Endodermal cell (in vitro differentiated cells): Measurements from ENCODE around the gene MYO1B. TPM values are rescaled to one million over a fixed set of nuclear protein-coding genes. Genes with fewer than 3 reads are reported as not detected.

Experiments
- DNase-seq: peaks from one replicate; pipeline ENCODE4 v3.0.0-alpha.2; 2017
- H3K27ac ChIP-seq: 2 replicates; pipeline ENCODE4 v1.5.1; 2013; ENCODE audit warnings: mild to moderate bottlenecking, low read depth, low read length, moderate library complexity
- H3K27me3 ChIP-seq: 2 replicates; pipeline ENCODE4 v1.6.1; 2013; ENCODE audit warnings: mild to moderate bottlenecking, low read length, moderate library complexity; ENCODE audit not compliant: insufficient read depth, control insufficient read depth, poor library complexity, severe bottlenecking
- H3K36me3 ChIP-seq: 2 replicates; pipeline ENCODE4 v1.7.0; 2013; ENCODE audit warnings: mild to moderate bottlenecking, low read length, moderate library complexity; ENCODE audit not compliant: control insufficient read depth, insufficient read depth
- H3K4me1 ChIP-seq: one replicate; pipeline ENCODE4 v1.7.0; 2013; ENCODE audit warnings: low read length; ENCODE audit not compliant: control insufficient read depth, insufficient read depth
- H3K4me3 ChIP-seq: 2 replicates; pipeline ENCODE4 v1.5.1; 2013; ENCODE audit warnings: mild to moderate bottlenecking, low read length, moderate library complexity
- H3K9ac ChIP-seq: 2 replicates; pipeline ENCODE4 v1.6.1; 2013; ENCODE audit warnings: mild to moderate bottlenecking, low read length, moderate library complexity; ENCODE audit not compliant: poor library complexity, severe bottlenecking; ENCODE audit errors: extremely low read depth
- H3K9me3 ChIP-seq: 2 replicates; pipeline ENCODE4 v1.6.1; 2013; ENCODE audit warnings: mild to moderate bottlenecking, low read length, moderate library complexity; ENCODE audit not compliant: control insufficient read depth
- H3K27ac Mint-ChIP-seq: 2 replicates; pipeline ENCODE4 v1.8.0; 2020; ENCODE audit warnings: mixed read lengths
- H3K27me3 Mint-ChIP-seq: 2 replicates; pipeline ENCODE4 v1.8.0; 2021; ENCODE audit warnings: mild to moderate bottlenecking, mixed read lengths; ENCODE audit not compliant: insufficient read depth
- H3K36me3 Mint-ChIP-seq: 2 replicates; pipeline ENCODE4 v1.8.0; 2020; ENCODE audit warnings: low read depth, mixed read lengths
- H3K4me1 Mint-ChIP-seq: 2 replicates; pipeline ENCODE4 v1.8.0; 2020; ENCODE audit warnings: mixed read lengths
- H3K4me3 Mint-ChIP-seq: 2 replicates; pipeline ENCODE4 v1.8.0; 2020; ENCODE audit warnings: mild to moderate bottlenecking, moderate library complexity, mixed read lengths
- H3K9me3 Mint-ChIP-seq: 2 replicates; pipeline ENCODE4 v1.8.0; 2020; ENCODE audit warnings: mild to moderate bottlenecking, mixed read lengths
- WGBS, 2 experiments: methylation state at CpG; one replicate each; pipeline versions ENCODE4 v1.1.5 to v1.1.7; 2013; ENCODE audit warnings: missing lambda C conversion rate in 2 of 2, mixed read lengths in 1 of 2; ENCODE audit not compliant: insufficient coverage in 1 of 2, insufficient read length in 1 of 2; 5-methylcytosine and 5-hydroxymethylcytosine counted together
- total RNA-seq, 2 donors: library from RNA; stranded (reverse); fragmentation: NEBNext Ultra II Directional in 1 of 2; extraction: Animal tissue kit (Norgen Biotek cat#: 25700) in 1 of 2; gene quantifications; 2 replicates in 1 of 2; 3 replicates in 1 of 2; pipeline ENCODE4 v1.2.1, GENCODE V29; 2021
- TF ChIP-seq, protein P1 (sequence below): fragments of 200-600 bp; sonication (generic); conservative IDR thresholded peaks from 2 replicates; pipeline ENCODE4 v1.5.0; 2021; ENCODE audit warnings: antibody characterized with exemption, mild to moderate bottlenecking

MYO1B gene
- total RNA-seq, 2 donors from 2014 or later = 145 to 154 TPM

GRCh38 chr2:191347881-191348280 lies 102.7 kb downstream of the MYO1B start:
- Mint-ChIP-seq H3K4me1 (peaks cover 20% of the 10 kb centered on the region), H3K4me3 (no peak overlapping the region), H3K27ac (no peak overlapping the region), H3K9me3 (no peaks in the 10 kb centered on the region), H3K36me3 (peaks cover 75% of the 10 kb centered on the region), H3K27me3 (no peaks in the 10 kb centered on the region)
- peaks cover 92% of the 10 kb centered on the region for H3K36me3 ChIP-seq
- peaks cover 9% of the 10 kb centered on the region for H3K4me1 ChIP-seq
- no peak overlapping the region for H3K4me3 ChIP-seq
- no peak overlapping the region for H3K27ac ChIP-seq
- WGBS, 2 experiments = 95 to 96% methylated on average over 4 of the region's 4 CpGs
- TF ChIP-seq, protein P1, sequence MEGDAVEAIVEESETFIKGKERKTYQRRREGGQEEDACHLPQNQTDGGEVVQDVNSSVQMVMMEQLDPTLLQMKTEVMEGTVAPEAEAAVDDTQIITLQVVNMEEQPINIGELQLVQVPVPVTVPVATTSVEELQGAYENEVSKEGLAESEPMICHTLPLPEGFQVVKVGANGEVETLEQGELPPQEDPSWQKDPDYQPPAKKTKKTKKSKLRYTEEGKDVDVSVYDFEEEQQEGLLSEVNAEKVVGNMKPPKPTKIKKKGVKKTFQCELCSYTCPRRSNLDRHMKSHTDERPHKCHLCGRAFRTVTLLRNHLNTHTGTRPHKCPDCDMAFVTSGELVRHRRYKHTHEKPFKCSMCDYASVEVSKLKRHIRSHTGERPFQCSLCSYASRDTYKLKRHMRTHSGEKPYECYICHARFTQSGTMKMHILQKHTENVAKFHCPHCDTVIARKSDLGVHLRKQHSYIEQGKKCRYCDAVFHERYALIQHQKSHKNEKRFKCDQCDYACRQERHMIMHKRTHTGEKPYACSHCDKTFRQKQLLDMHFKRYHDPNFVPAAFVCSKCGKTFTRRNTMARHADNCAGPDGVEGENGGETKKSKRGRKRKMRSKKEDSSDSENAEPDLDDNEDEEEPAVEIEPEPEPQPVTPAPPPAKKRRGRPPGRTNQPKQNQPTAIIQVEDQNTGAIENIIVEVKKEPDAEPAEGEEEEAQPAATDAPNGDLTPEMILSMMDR = no peak
- H3K9ac ChIP-seq = no peak overlapping the region
- peaks cover 5% of the 10 kb centered on the region for H3K9me3 ChIP-seq
- DNase-seq = no peak
- no peaks in the 10 kb centered on the region for H3K27me3 ChIP-seq

GRCh38 chr2:191349990-191350389 lies 104.8 kb downstream of the MYO1B start:
- DNase-seq = no peak
- H3K4me1 ChIP-seq = peaks cover 3% of the 10 kb centered on the region
- Mint-ChIP-seq H3K4me3 (no peak overlapping the region), H3K4me1 (peaks cover 7% of the 10 kb centered on the region), H3K9me3 (peaks cover 6% of the 10 kb centered on the region), H3K27me3 (no peaks in the 10 kb centered on the region), H3K36me3 (peaks cover 77% of the 10 kb centered on the region), H3K27ac (no peak overlapping the region)
- 100% methylated on average over 2 of the region's 2 CpGs; no CpG with 5 or more reads in 1 of the 2 experiments for WGBS, 2 experiments
- peaks cover 12% of the 10 kb centered on the region for H3K9me3 ChIP-seq
- H3K4me3 ChIP-seq = no peak overlapping the region
- H3K36me3 ChIP-seq = peaks cover 92% of the 10 kb centered on the region
- H3K27me3 ChIP-seq = no peaks in the 10 kb centered on the region
- no peak overlapping the region for H3K9ac ChIP-seq
- TF ChIP-seq, protein P1 = no peak
- H3K27ac ChIP-seq = no peak overlapping the region

- H3K4me1 Mint-ChIP-seq = peaks cover 2% of the 10 kb centered on the region
- peaks cover 93% of the 10 kb centered on the region for H3K36me3 ChIP-seq
- H3K36me3 Mint-ChIP-seq = peaks cover 79% of the 10 kb centered on the region
- H3K4me3 ChIP-seq = no peak overlapping the region
- no peak overlapping the region for H3K9ac ChIP-seq
- H3K9me3 ChIP-seq = peaks cover 18% of the 10 kb centered on the region
- no peak overlapping the region for H3K27ac ChIP-seq
- no peak for DNase-seq
- TF ChIP-seq, protein P1 = no peak
- whole genome bisulfite sequencing, 2 experiments = 71 to 93% methylated on average over 1 to 2 of the region's 2 CpGs
- H3K4me1 ChIP-seq = no peaks in the 10 kb centered on the region
- H3K27me3 Mint-ChIP-seq = no peaks in the 10 kb centered on the region
- no peaks in the 10 kb centered on the region for H3K27me3 ChIP-seq
- peaks cover 9% of the 10 kb centered on the region for H3K9me3 Mint-ChIP-seq
- no peak overlapping the region for H3K27ac Mint-ChIP-seq
- H3K4me3 Mint-ChIP-seq = no peak overlapping the region
Observed at GRCh38 chr2:191350826-191351225, 105.6 kb downstream of the MYO1B start.
